HFF-Myc (cell line): Measurements from ENCODE around the gene VMO1.

ENCODE experiments used
- DNase-seq: peaks from one replicate; pipeline ENCODE4 v3.0.0-alpha.2; 2011; ENCODE audit warnings: low read depth; ENCODE audit errors: extremely low read depth
- H3K4me3 ChIP-seq: replicated peaks from 2 replicates; pipeline ENCODE4 v1.5.1; 2011; ENCODE audit warnings: low read depth, mild to moderate bottlenecking, control low read depth, low read length
- CTCF ChIP-seq: IDR thresholded peaks from 2 replicates; pipeline ENCODE4 v1.5.1; 2012; ENCODE audit warnings: mild to moderate bottlenecking, low read depth, low read length, control low read depth; ENCODE audit errors: missing control alignments

VMO1 gene

GRCh38 chr17:4789701-4789950 lies 3.5 kb upstream of the VMO1 start:
- no peak for TF ChIP-seq CTCF

GRCh38 chr17:4788807-4789700 lies 2.9 kb upstream of the VMO1 start, which contains the start of gene GLTPD2:
Gene GLTPD2, plus strand, starts transcription at chr17:4788964. Its CDS starts 48 bp downstream, at chr17:4789012.
- DNase-seq, result no peak
- H3K4me3 ChIP-seq, result peak within 1 kb of the TSS; percentile 63
- no peak for TF ChIP-seq CTCF

More at GRCh38 chr17:4789701-4789950, 3.5 kb upstream of the VMO1 start:
- DNase-seq, result no peak
- H3K4me3 ChIP-seq, result peak overlapping the region; percentile 63

- H3K4me3 ChIP-seq, result peak overlapping the region; percentile 63
- TF ChIP-seq CTCF, result no peak
Observed at GRCh38 chr17:4788159-4788806, 2.1 kb upstream of the VMO1 start.

GRCh38 chr17:4786516-4786915 lies 352 bp upstream of the VMO1 start:
- no peak for DNase-seq
- no peak overlapping the region for H3K4me3 ChIP-seq
- no peak for TF ChIP-seq CTCF

More at GRCh38 chr17:4788159-4788806, 2.1 kb upstream of the VMO1 start:
- DNase-seq, result no peak

- H3K4me3 ChIP-seq, result no peak overlapping the region
- no peak for DNase-seq
- TF ChIP-seq CTCF, result no peak
Observed at GRCh38 chr17:4785311-4786105, 656 bp downstream of the VMO1 start.

GRCh38 chr17:4782652-4783051 lies 3.5 kb downstream of the VMO1 start:
- DNase-seq, result no peak

More at GRCh38 chr17:4782652-4783051, 3.5 kb downstream of the VMO1 start:
- no peak for TF ChIP-seq CTCF
- H3K4me3 ChIP-seq, result no peak overlapping the region
